NCI-H2171 (cell line): ENCODE data around the gene DDX56.

ENCODE experiments used
- DNase-seq: peaks from one replicate; lab custom pipeline; 2025; lab: John Stamatoyannopoulos, UW

Gene DDX56

DNA sequence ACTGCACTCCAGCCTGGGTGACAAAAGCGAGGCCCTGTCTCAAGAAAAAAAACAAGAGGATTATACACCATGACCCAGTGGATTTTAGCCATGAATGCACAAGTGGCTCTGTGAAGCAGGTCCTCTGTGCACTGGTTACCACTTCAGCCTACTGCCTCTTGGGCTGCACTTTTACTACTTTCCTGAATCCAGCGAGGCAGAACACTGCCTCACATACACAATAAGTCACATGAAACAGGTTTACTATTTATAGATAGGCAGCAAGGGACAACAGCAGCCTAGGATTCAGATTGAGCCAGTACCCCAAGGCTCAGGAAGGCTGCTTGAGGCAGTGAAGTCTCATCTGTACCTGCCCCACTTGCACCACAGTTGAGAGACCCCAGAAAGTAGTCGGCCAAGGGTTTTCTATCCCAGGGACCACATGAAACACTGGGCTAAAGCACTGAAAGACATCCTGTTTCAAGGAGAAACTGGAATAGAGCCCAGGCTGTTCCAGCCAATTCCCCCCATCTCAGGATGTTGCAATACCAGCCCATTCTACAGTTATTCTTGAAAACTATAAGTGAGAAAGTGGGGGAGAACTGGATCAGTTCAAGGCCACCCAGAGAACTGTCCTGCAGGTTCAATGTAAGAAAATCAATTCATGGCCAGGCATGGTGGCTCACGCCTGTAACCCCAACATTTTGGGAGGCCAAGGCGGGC, 22.4 kb upstream of the DDX56 start:
- no peak for DNase-seq

DNA sequence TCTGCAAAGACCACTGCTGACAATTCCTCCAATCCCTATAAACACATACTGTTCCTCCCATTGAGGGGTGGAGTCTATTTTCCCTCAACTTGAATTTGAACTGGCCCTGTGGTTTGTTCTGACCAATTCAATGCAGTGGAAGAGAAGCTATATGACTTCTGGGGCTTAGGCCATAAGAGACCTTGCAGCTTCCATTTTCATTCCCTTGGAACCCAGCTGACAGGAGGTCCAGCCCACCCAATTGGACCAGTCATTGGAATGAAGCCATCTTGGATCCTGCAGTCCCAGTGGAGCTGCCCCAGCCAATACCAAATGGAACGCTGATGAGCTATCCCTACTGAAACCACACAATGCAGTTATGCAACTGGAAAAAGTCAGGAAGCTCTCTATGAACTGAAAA, 17.2 kb upstream of the DDX56 start:
- DNase-seq, result no peak

DNA sequence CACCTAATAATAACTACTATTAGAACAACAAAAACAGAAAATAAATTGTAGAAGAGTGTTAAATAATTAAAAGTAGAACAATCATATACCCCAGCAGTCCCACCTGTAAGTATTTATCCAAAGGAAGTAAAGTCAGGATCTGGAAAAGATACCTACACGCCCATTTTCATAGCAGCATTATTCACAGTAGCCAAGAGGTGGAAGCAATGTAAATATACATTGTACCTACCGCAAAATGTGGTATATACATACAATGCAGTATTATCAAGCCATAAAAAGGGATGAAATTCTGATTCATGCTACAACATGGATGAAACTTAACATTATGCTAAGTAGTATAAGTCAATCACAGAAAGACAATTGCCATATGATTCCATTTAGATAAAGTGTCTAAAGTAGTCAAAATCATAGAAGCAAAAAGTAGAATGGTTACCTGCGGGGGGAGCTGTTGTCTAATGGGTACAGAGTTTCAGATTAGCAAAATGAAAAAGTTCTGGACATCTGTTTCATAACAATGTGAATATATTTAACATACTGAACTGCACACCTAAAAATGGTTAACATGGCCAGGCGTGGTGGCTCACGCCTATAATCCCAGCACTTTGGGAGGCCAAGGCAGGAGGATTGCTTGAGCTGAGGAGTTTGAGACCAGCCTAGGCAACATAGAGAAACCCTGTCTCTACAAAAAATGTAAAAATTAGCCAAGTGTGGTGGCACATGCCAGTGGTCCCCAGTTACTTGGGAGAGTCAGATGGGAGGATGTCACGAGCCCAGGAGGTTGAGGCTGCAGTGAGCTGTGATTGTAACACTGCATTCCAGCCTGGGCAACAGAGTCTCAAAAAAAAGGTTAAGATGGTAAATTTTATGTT, 14.4 kb upstream of the DDX56 start:
- DNase-seq, result peak; percentile 24

DNA sequence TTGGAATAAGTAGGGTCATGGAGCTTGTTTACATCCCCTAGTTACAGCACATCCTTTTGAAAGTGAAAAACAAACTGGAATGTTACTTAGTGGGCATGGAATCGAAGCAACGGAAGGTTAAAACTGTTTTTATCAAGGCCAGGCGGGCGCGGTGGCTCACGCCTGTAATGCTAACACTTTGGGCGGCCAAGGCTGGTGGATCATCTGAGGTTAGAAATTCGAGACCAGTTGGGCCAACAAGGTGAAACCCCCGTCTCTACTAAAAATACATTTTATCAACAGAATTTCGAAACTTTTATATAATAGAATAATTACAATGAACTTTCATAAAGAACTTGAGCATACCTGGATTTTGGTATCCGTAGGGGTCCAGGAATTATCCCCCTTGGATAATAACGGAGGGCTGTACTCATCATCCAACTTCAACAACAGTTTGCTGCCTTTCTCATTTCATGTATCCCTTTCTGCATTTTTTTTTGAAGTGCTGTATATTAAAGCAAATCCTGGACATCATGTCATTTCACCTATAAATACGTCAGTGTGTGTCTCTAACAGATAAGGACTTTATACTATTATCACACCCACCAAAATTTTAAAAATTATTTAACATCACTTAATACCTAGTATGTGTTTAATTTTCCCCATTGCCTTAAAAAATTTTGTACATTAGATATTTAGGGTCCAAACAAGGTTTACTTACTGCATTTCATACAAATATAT, 9.6 kb upstream of the DDX56 start:
- DNase-seq, result no peak

DNA sequence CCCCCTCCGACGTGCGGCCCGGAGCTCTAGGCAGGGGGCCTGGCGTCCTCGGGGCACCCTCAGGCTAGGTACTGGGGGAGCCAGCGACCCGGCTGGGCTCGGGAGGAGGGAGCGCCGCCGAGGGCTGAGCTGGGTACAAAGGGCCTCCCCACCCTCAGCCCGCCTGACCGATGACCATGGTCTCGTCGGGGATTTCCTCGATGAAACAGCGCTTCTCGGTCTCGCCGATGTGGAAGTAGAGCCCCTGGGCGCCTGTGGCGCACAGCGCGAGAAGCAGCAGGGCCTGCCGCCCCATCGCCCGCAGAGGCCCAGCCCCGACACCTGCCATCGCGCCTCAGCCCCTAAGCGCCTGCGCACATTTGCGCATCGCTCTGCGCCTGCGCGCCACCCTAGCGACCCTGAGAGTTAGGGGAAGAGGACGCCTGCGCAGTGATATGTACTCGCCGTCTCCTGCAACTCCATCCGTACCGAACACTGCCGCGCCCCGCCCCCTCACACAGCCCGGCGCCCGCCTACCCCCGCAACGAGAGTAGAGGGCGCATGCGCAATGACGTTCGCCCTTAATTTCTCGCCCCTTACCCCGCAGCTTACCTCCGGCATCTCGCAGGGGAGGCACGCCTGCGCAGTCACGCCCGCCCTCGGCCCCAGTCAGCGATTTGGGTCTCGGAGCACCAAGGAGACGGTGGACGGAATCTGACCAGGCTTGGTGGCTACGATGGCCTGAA, 8.3 kb upstream of the DDX56 start, which contains the start of gene TMED4:
Gene TMED4, minus strand, starts transcription at position 353 of the 725 bp plus-strand sequence. Its CDS starts 25 bp downstream, at position 328.
- DNase-seq, result peak; percentile 96

- no peak for DNase-seq
Measured at GRCh38 chr7:44580945-44581878, 7.5 kb upstream of the DDX56 start.

GRCh38 chr7:44576228-44576627, 2.5 kb upstream of the DDX56 start:
- DNase-seq, result no peak

GRCh38 chr7:44575054-44575453, 1.3 kb upstream of the DDX56 start:
- no peak for DNase-seq

GRCh38 chr7:44574287-44574872, 672 bp upstream of the DDX56 start:
- DNase-seq, result no peak

DNA sequence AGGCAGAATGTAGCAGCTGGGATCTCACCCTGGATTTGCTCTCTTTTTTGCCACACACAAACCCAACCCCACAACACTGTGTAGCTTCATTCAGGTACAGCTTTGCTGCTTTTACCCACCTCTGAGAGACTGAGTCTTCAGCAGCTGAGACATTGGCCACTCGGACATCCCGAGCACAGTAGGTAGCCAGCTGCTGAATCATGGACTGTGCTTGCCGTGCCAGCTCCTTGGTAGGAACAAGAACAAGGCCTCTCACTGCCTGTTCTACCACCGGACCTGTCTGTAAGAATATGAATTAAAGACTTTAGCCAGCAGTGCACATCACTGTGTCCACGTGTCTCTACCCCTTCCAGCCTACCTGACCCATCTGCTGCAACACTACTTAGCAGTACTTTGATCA, 937 bp downstream of the DDX56 start:
- DNase-seq, result no peak

DNA sequence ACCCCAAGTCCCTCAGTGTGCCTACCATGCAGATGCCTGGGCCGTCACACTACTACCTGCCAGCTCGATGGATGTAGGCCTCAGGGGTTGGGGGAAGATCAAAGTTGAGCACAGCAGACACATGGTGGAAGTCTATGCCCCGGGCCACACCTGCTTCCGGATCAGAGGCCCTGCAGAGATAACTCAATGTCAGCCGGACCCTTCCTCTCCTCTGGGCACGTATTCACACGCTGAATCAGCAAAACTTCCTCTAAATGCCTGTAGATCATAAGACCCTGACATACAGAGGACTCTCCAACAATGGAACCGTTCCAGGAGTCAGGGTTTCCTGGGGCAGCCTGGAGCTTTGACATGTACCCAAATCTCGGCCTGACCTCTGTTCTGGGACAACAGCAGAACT, 3.7 kb downstream of the DDX56 start:
- DNase-seq, result no peak

- no peak for DNase-seq
Measured at GRCh38 chr7:44568771-44569560, 4.7 kb downstream of the DDX56 start.

DNA sequence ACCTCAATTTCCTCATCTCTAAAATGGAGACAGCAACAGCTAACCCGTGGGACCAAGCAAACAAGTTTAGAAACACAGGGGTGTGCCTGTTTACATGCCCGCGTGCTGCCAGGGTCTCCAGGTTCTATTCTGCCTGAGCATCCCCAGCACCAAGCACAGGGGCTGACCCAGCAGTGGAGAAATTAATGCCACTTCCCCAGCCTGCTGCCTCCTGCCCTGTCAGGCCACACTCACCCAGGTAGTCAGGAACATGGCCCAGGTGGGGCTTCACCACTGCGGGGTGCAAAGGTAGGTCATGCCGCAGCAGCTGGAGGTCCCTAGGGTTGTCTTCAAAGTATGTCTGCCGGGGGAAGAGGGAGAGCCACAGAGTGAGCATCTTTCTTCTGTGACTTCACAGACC, 5.8 kb downstream of the DDX56 start:
- DNase-seq, result no peak

GRCh38 chr7:44566680-44567079, 7.0 kb downstream of the DDX56 start:
- DNase-seq, result no peak

DNA sequence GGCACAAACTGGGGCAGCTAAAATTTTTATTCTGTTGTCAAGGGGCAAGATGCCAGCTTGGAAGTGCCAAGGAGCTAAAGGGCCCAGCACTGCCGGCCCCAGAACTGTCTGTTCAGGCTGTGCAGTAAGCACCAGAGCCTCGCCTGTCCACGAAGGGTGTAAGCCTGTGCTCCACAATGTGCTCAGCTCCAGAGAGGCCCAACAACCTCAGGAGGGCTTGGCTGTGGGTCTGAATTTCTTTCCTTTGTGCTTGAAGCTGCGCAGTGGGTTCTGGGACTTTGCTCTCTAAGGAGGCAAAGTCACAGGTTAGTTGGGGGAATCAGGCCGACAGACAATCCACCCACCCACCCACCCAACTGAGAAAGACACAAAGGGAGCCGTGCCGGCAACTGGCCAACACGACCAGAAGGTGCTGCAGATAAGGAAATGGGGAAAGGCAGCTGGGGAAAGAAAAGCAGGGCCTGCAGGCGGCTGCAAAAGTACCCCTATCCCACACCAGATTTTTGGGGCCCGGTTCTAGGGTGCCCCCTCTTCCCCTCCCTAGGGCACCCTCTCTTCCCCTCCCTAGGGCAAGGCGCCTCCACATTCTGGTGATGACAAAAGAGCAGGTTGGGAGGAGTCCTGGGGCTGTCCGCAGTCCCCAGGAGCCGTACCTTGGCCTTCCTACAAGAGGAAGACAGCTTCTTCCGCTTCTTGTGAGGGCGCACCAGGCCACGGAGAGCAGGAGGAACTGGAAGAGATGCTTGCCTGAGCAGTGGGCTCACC, 7.7 kb downstream of the DDX56 start:
- DNase-seq, result no peak

GRCh38 chr7:44565097-44565794, 8.5 kb downstream of the DDX56 start:
- DNase-seq, result peak; percentile 12

GRCh38 chr7:44564606-44565005, 9.1 kb downstream of the DDX56 start:
- DNase-seq, result no peak

DNA sequence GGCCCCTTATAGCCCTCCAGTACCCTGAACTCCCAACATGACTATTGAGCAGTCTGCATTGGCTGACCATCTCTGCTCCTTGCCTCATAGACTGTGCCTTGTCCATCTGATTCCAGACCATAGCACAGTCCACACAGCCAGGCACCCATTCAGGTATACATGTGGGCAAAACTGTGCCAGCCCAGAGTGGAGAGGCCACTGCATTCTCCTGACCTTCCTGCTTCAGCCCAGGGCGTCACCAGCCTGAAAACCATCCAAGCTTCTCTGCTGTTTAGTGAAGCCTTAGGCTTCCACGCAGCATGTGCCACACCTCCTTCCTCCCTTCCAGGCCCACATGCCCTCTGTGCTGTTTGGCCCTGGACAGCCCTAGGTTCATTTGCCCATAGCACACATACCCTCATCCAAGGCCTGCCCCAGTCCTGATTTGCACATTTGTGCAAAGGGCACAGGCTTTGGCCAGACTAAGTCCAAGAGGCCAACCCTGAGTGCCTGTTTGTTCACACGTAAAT, 10.5 kb downstream of the DDX56 start:
- no peak for DNase-seq
